K562 (cell line): ENCODE results near the gene CCDC93. TPM values are rescaled to one million over a fixed set of nuclear protein-coding genes. Genes with fewer than 3 reads are reported as not detected.
A peak's percentile ranks its signal among the peaks of the same experiment; 100 is the strongest.

ENCODE experiments used
- ATAC-seq: fragments of 200-7000 bp; cut with Tn5 transposase; 3 replicates; pipeline ENCODE4 v1.9.1; 2020; ENCODE audit warnings: moderate library complexity
- BruUV-seq: library from RNA; stranded (reverse); fragments of 400-500 nt; replicated peaks from 2 replicates; lab custom pipeline; 2021; lab: Mats Ljungman, UMichigan
- CTCF ChIA-PET: fragments of 300-600 bp; formaldehyde crosslinking; extraction: SDS; loops from one replicate; lab custom pipeline; 2021; ENCODE audit warnings: low intra/inter-chr PET ratio; lab: Yijun Ruan, JAX
- POLR2A ChIA-PET: fragments of 300-600, 350-650 bp; sonication (Branson Sonifier 250); formaldehyde crosslinking; extraction: SDS; loops from one replicate; lab custom pipeline; 2021; ENCODE audit warnings: antibody characterized with exemption, inconsistent platforms; lab: Yijun Ruan, JAX
- DNase-seq, 4 experiments: peaks; one replicate each; pipeline versions ENCODE4 v3.0.0 to v3.0.0-alpha.2; 2011 to 2018; ENCODE audit warnings: low spot score in 3 of 4, mixed read lengths in 3 of 4; ENCODE audit errors: extremely low read depth in 1 of 4
- FAIRE-seq: peaks from 2 replicates; lab custom pipeline; 2011; peaks lifted over from hg19 to GRCh38; lab: Jason Lieb, UNC
- H2AFZ ChIP-seq: 2 replicates; pipeline ENCODE4 v1.6.0; 2011; ENCODE audit warnings: low read depth, low read length, control low read depth, inconsistent platforms
- H3K27ac ChIP-seq: fragments of 200-600 bp; 3 replicates; pipeline ENCODE4 v1.8.0; 2011; ENCODE audit warnings: low read depth, mild to moderate bottlenecking, control low read depth, inconsistent platforms, low read length, moderate library complexity, mixed read lengths; ENCODE audit errors: extremely low read depth
- H3K27me3 ChIP-seq, 2 experiments: fragments of 300-600 bp in 1 of 2; 2 replicates in 1 of 2; 3 replicates in 1 of 2; pipeline versions ENCODE4 v1.6.0 to v1.8.0; 2011; ENCODE audit warnings: inconsistent platforms in 2 of 2, low read length in 2 of 2, mild to moderate bottlenecking in 1 of 2, mixed read lengths in 1 of 2, moderate library complexity in 1 of 2; ENCODE audit not compliant: control insufficient read depth in 2 of 2, insufficient read depth in 2 of 2
- H3K36me3 ChIP-seq: fragments of 300-600 bp; 3 replicates; pipeline ENCODE4 v1.8.0; 2011; ENCODE audit warnings: mild to moderate bottlenecking, low read length, inconsistent platforms; ENCODE audit not compliant: control insufficient read depth, insufficient read depth
- H3K4me1 ChIP-seq, 2 experiments: fragments of 200-600 bp in 1 of 2; replicated peaks in 1 of 2; 2 replicates in 1 of 2; 3 replicates in 1 of 2; pipeline versions ENCODE4 v1.5.1 to v1.8.0; 2011; ENCODE audit warnings: inconsistent platforms in 2 of 2, low read length in 2 of 2, mild to moderate bottlenecking in 1 of 2, mixed read lengths in 1 of 2, moderate library complexity in 1 of 2; ENCODE audit not compliant: control insufficient read depth in 2 of 2, insufficient read depth in 2 of 2
- H3K4me2 ChIP-seq: 2 replicates; pipeline ENCODE4 v1.6.1; 2011; ENCODE audit warnings: low read length, control low read depth, inconsistent platforms, mixed read lengths; ENCODE audit not compliant: insufficient read depth
- H3K4me3 ChIP-seq: fragments of 200-600 bp; sonication (generic), shearing (Covaris generic); 2 replicates; pipeline ENCODE4 v1.5.1; 2016; ENCODE audit warnings: control low read depth, inconsistent platforms
- H3K79me2 ChIP-seq: fragments of 200-600 bp; 3 replicates; pipeline ENCODE4 v1.8.0; 2011; ENCODE audit warnings: low read length, inconsistent platforms; ENCODE audit not compliant: control insufficient read depth, insufficient read depth
- H3K9ac ChIP-seq, 2 experiments: 2 replicates each; pipeline versions ENCODE4 v1.6.0 to v1.6.1; 2011; ENCODE audit warnings: low read depth in 2 of 2, low read length in 2 of 2, control low read depth in 1 of 2, inconsistent platforms in 1 of 2, mild to moderate bottlenecking in 1 of 2, mixed read lengths in 1 of 2; ENCODE audit not compliant: insufficient read depth in 1 of 2
- H3K9me1 ChIP-seq: one replicate; pipeline ENCODE4 v1.6.0; 2011; ENCODE audit warnings: inconsistent platforms, mild to moderate bottlenecking, low read length, moderate library complexity; ENCODE audit not compliant: control insufficient read depth, insufficient read depth
- H3K9me3 ChIP-seq: replicated peaks from 2 replicates; pipeline ENCODE4 v1.5.1; 2011; ENCODE audit warnings: low read depth, low read length, inconsistent platforms; ENCODE audit not compliant: control insufficient read depth, insufficient read depth
- H4K20me1 ChIP-seq: replicated peaks from 2 replicates; pipeline ENCODE4 v1.6.1; 2011; ENCODE audit warnings: low read length, inconsistent platforms, mixed read lengths; ENCODE audit not compliant: control insufficient read depth, insufficient read depth
- ARHGAP35 ChIP-seq: fragments of 450-650 bp; IDR thresholded peaks from 2 replicates; pipeline ENCODE4 v1.6.1; 2018; ENCODE audit not compliant: partially characterized antibody
- YY1 ChIP-seq, 3 experiments: IDR thresholded peaks; 2 replicates each; pipeline ENCODE4 v1.6.1; 2011; ENCODE audit warnings: low read length in 2 of 3, mild to moderate bottlenecking in 2 of 3, moderate library complexity in 2 of 3, borderline replicate concordance in 1 of 3, control low read depth in 1 of 3, low read depth in 1 of 3; ENCODE audit not compliant: insufficient read depth in 3 of 3, insufficient replicate concordance in 2 of 3, control insufficient read depth in 1 of 3, insufficient read length in 1 of 3; ENCODE audit errors: extremely low read depth in 1 of 3
- ZKSCAN1 ChIP-seq: fragments of 150-350 bp; IDR thresholded peaks from 2 replicates; pipeline ENCODE4 v1.6.1; 2016; ENCODE audit warnings: low read depth, low read length
- WGBS: fragments of 100-300 bp; shearing (Covaris generic); methylation state at CpG from one replicate; pipeline ENCODE4 v1.1.6; 2016; ENCODE audit warnings: low coverage, mixed read lengths; ENCODE audit not compliant: insufficient coverage; ENCODE audit errors: missing lambda C conversion rate; 5-methylcytosine and 5-hydroxymethylcytosine counted together
- in situ Hi-C: fragments of 300-500 bp; cut with MboI; formaldehyde crosslinking; loops from 4 replicates; pipeline ENCODE4 v1.15.0; 2018; ENCODE audit warnings: inconsistent platforms, mixed read lengths
- intact Hi-C: fragments of 100-400 bp; cut with micrococcal nuclease; formaldehyde crosslinking; loops from 2 replicates; pipeline ENCODE4 v1.14.2; 2022
- polyA plus RNA-seq, 8 experiments: library from polyadenylated mRNA; depleted of rRNA in 4 of 8; stranded (reverse) in 5 of 8; unstranded in 3 of 8; fragments of >200 nt; fragmentation: Nextera tagmentation in 2 of 8; fragmentation: Illumina TruSeq in 1 of 8; extraction: Ambion mirVana in 2 of 8; extraction: Trizol in 1 of 8; gene quantifications; 2 replicates each; pipeline versions ENCODE4 v1.2.1 to v1.2.3, GENCODE V29; 2011 to 2014; ENCODE audit warnings: inconsistent platforms in 1 of 8, missing spikeins in 1 of 8
- total RNA-seq, 7 experiments: library from RNA; depleted of rRNA in 6 of 7; stranded (reverse); fragments of >200 nt in 6 of 7; fragmentation: Illumina TruSeq in 2 of 7; extraction: Trizol in 2 of 7; gene quantifications; 2 replicates each; pipeline versions ENCODE4 v1.2.1 to v1.2.3, GENCODE V29; 2011 to 2021; ENCODE audit warnings: low replicate concordance in 1 of 7
- TF ChIP-seq, protein P1 (sequence below), 2 experiments: fragments of 450-650 bp in 1 of 2; sonication (generic) in 1 of 2; formaldehyde crosslinking in 1 of 2; IDR thresholded peaks; 2 replicates each; pipeline versions ENCODE4 v1.7.1 to v1.9.0; 2016 to 2022; ENCODE audit warnings: inconsistent platforms in 1 of 2, mild to moderate bottlenecking in 1 of 2, missing genetic modification reagents in 1 of 2
- TF ChIP-seq, protein P2 (sequence below), 2 experiments: IDR thresholded peaks; 2 replicates each; pipeline ENCODE4 v1.6.1; 2011; ENCODE audit warnings: borderline replicate concordance in 1 of 2, control low read depth in 1 of 2, low read depth in 1 of 2, low read length in 1 of 2, mild to moderate bottlenecking in 1 of 2, mixed read lengths in 1 of 2, moderate library complexity in 1 of 2; ENCODE audit not compliant: insufficient read depth in 1 of 2, insufficient read length in 1 of 2, poor library complexity in 1 of 2, severe bottlenecking in 1 of 2; ENCODE audit errors: extremely low read depth in 1 of 2
- TF ChIP-seq, protein P3 (sequence below): fragments of 250-450 bp; sonication (Bioruptor Pico); IDR thresholded peaks from 2 replicates; pipeline ENCODE4 v1.4.0; 2020; ENCODE audit warnings: mild to moderate bottlenecking

Gene CCDC93
- total and polyA plus RNA-seq, 9 of the 15 experiments (the other 6 are each of a cell fraction or from before 2014, with no cell fraction given), result 3.3 to 19.3 (median 12.4) TPM

DNA sequence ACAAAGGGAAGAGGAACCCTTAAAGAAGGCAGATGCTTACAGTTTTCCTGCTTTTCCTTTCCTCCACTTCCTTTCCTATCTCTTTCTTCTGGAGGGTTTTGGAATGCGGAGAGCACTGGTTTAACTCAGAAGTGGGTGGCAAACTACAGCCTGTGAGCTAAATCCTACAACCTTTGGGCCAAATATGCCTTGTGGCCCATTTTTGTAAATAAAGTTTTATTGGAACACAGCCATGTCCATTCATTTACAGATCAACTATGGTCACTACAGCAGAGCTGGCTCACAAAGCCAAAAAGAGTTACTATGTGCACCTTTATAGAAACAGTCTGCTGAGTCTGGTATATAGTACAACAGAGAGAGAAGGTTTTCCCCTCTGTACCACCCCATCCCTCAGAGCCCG is 69.1 kb downstream of the CCDC93 start:
- H2AFZ ChIP-seq, result no peak overlapping the region
- ATAC-seq (no peak), FAIRE-seq (no peak), DNase-seq (no peak)
- peaks cover 84% of the 10 kb centered on the region; the same call in 2 of the 3 replicates for H3K36me3 ChIP-seq
- POLR2A ChIA-PET, result interaction anchor here (1.1 kb wide), 1 partner anchor 13 kb away, joined by 4 read pairs; no protein-coding TSS in a partner anchor
- H3K27ac ChIP-seq, result no peak overlapping the region
- no peak overlapping the region for H3K9ac ChIP-seq
- H3K9me1 ChIP-seq, result no peaks in the 10 kb centered on the region
- intact Hi-C loops, result no loop called here
- TF ChIP-seq, protein P1, sequence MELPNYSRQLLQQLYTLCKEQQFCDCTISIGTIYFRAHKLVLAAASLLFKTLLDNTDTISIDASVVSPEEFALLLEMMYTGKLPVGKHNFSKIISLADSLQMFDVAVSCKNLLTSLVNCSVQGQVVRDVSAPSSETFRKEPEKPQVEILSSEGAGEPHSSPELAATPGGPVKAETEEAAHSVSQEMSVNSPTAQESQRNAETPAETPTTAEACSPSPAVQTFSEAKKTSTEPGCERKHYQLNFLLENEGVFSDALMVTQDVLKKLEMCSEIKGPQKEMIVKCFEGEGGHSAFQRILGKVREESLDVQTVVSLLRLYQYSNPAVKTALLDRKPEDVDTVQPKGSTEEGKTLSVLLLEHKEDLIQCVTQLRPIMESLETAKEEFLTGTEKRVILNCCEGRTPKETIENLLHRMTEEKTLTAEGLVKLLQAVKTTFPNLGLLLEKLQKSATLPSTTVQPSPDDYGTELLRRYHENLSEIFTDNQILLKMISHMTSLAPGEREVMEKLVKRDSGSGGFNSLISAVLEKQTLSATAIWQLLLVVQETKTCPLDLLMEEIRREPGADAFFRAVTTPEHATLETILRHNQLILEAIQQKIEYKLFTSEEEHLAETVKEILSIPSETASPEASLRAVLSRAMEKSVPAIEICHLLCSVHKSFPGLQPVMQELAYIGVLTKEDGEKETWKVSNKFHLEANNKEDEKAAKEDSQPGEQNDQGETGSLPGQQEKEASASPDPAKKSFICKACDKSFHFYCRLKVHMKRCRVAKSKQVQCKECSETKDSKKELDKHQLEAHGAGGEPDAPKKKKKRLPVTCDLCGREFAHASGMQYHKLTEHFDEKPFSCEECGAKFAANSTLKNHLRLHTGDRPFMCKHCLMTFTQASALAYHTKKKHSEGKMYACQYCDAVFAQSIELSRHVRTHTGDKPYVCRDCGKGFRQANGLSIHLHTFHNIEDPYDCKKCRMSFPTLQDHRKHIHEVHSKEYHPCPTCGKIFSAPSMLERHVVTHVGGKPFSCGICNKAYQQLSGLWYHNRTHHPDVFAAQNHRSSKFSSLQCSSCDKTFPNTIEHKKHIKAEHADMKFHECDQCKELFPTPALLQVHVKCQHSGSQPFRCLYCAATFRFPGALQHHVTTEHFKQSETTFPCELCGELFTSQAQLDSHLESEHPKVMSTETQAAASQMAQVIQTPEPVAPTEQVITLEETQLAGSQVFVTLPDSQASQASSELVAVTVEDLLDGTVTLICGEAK (IDR thresholded peaks at IDR 0.05), result peak; percentile 81
- TF ChIP-seq, protein P1 (CRISPR knock-in tag; IDR thresholded peaks at IDR 0.05), result peak; percentile 45; the same call in 1 of the 2 replicates
- TF ChIP-seq, protein P2, sequence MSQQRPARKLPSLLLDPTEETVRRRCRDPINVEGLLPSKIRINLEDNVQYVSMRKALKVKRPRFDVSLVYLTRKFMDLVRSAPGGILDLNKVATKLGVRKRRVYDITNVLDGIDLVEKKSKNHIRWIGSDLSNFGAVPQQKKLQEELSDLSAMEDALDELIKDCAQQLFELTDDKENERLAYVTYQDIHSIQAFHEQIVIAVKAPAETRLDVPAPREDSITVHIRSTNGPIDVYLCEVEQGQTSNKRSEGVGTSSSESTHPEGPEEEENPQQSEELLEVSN (IDR thresholded peaks at IDR 0.05; ENCODE audit: borderline replicate concordance in 1 of 2, extremely low read depth in 1 of 2, insufficient read depth in 1 of 2, insufficient read length in 1 of 2, low read depth in 1 of 2, low read length in 1 of 2, poor library complexity in 1 of 2, severe bottlenecking in 1 of 2), result no peak
- no peak for TF ChIP-seq ZKSCAN1
- TF ChIP-seq YY1 (IDR thresholded peaks at IDR 0.05; ENCODE audit: borderline replicate concordance in 1 of 3, control insufficient read depth in 1 of 3, extremely low read depth in 1 of 3, insufficient read depth in 3 of 3, insufficient read length in 1 of 3, insufficient replicate concordance in 2 of 3, low read depth in 1 of 3, low read length in 2 of 3), result no peak
- TF ChIP-seq, protein P3, sequence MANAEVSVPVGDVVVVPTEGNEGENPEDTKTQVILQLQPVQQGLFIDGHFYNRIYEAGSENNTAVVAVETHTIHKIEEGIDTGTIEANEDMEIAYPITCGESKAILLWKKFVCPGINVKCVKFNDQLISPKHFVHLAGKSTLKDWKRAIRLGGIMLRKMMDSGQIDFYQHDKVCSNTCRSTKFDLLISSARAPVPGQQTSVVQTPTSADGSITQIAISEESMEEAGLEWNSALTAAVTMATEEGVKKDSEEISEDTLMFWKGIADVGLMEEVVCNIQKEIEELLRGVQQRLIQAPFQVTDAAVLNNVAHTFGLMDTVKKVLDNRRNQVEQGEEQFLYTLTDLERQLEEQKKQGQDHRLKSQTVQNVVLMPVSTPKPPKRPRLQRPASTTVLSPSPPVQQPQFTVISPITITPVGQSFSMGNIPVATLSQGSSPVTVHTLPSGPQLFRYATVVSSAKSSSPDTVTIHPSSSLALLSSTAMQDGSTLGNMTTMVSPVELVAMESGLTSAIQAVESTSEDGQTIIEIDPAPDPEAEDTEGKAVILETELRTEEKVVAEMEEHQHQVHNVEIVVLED (CRISPR knock-in tag), result no peak
- TF ChIP-seq ARHGAP35, result no peak
- CTCF ChIA-PET, result no interaction called here
- no peaks in the 10 kb centered on the region for H3K9me3 ChIP-seq
- no peaks in the 10 kb centered on the region for H3K79me2 ChIP-seq
- in situ Hi-C loops, result no loop called here
- no peaks in the 10 kb centered on the region for H3K27me3 ChIP-seq
- H3K4me1 ChIP-seq, result no peaks in the 10 kb centered on the region
- WGBS, result 94% methylated on average over 2 of the region's 2 CpGs
- H3K4me3 ChIP-seq, result no peak overlapping the region
- no peaks in the 10 kb centered on the region; the same call in 1 of the 2 replicates for H4K20me1 ChIP-seq
- H3K4me2 ChIP-seq, result no peak overlapping the region
- BruUV-seq, result no TSS peak
